ENCODE results near the gene GHRHR. TPM values are rescaled to one million over a fixed set of nuclear protein-coding genes. Genes with fewer than 3 reads are reported as not detected.

The GHRHR gene
- total and polyA plus RNA-seq, 9 of the 15 experiments (the other 6 are each of a cell fraction or from before 2014, with no cell fraction given), result not detected

DNA sequence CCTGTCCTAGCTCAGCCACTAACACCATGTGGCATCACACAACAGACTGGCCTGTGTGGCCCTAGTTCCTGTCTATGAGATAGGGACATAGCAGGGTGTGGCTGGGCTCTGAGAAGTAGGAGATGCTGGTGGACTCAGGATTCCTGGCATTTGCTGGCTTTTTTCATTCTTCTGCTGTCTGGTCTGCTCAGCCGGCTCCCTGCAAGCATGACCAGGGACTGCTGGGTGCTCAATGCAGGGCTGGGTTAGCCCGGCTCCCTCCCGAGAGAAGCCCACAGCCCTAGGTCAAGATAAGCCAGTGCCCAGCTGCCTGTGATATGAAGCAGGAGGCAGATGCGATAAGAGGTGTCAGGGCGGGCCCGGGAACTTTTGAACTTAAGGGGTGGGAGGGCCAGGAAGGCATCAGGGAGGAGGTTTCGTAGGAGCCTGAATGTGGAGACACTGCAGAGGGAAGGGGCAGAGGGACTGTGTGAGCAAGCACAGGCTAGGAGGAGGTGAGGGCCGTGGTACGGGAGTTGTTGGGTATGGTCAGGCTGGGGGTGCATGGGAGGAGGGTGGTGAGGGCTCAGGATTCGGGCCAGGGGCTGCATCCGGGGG, 48.6 kb upstream of the GHRHR start (continued):
- TF ChIP-seq ZNF583 (CRISPR knock-in tag; IDR thresholded peaks at IDR 0.05), result peak; percentile 71; the same call in 1 of the 2 replicates
- no peak for TF ChIP-seq SREBF1 (IDR thresholded peaks at IDR 0.05; ENCODE audit: borderline replicate concordance, low read depth, low read length)
- TF ChIP-seq GTF2E2 (tag; IDR thresholded peaks at IDR 0.05), result 0 out of 2 replicates have a peak, but pooled peaks have one; percentile 22
- TF ChIP-seq PHF21A (IDR thresholded peaks at IDR 0.05; ENCODE audit: borderline replicate concordance, low read depth), result 0 out of 2 replicates have a peak, but pooled peaks have one; percentile 53
- 0 out of 2 replicates have a peak, but pooled peaks have one; percentile 26 for TF ChIP-seq KLF6 (CRISPR knock-in tag; IDR thresholded peaks at IDR 0.05; ENCODE audit: borderline replicate concordance)
- peak; percentile 90 for TF ChIP-seq MBD2 (IDR thresholded peaks at IDR 0.05; ENCODE audit: borderline replicate concordance, low read depth)
- 0 out of 2 replicates have a peak, but pooled peaks have one; percentile 64 for TF ChIP-seq CCAR2 (IDR thresholded peaks at IDR 0.05; ENCODE audit: low read depth, low read length)
- 0 out of 2 replicates have a peak, but pooled peaks have one; percentile 40 for TF ChIP-seq CBX5 (IDR thresholded peaks at IDR 0.05; ENCODE audit: borderline replicate concordance, low read depth)
- TF ChIP-seq TCFL5 (CRISPR knock-in tag; conservative IDR thresholded peaks at IDR 0.05), result no peak; the same call in 1 of the 2 replicates
- no peak for TF ChIP-seq BRD4 (IDR thresholded peaks at IDR 0.05)
- no peak for TF ChIP-seq ZNF785 (CRISPR knock-in tag; IDR thresholded peaks at IDR 0.05)
- TF ChIP-seq NFIC (IDR thresholded peaks at IDR 0.05), result peak; percentile 93
- TF ChIP-seq, protein P1, sequence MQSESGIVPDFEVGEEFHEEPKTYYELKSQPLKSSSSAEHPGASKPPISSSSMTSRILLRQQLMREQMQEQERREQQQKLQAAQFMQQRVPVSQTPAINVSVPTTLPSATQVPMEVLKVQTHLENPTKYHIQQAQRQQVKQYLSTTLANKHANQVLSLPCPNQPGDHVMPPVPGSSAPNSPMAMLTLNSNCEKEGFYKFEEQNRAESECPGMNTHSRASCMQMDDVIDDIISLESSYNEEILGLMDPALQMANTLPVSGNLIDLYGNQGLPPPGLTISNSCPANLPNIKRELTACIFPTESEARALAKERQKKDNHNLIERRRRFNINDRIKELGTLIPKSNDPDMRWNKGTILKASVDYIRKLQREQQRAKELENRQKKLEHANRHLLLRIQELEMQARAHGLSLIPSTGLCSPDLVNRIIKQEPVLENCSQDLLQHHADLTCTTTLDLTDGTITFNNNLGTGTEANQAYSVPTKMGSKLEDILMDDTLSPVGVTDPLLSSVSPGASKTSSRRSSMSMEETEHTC (IDR thresholded peaks at IDR 0.05), result peak; percentile 33; the same call in 1 of the 2 replicates
- no peak for TF ChIP-seq TCF7L2 (IDR thresholded peaks at IDR 0.05; ENCODE audit: low read depth, low read length)
- TF ChIP-seq TRIM28 (IDR thresholded peaks at IDR 0.05), result peak; percentile 59
- TF ChIP-seq YY1 (IDR thresholded peaks at IDR 0.05; ENCODE audit: borderline replicate concordance in 1 of 3, control insufficient read depth in 1 of 3, extremely low read depth in 1 of 3, insufficient read depth in 3 of 3, insufficient read length in 1 of 3, insufficient replicate concordance in 2 of 3, low read depth in 1 of 3, low read length in 2 of 3), result peak in 2 of 3 experiments; percentile 13 to 42
- peak; percentile 31 to 38; a peak in 2 of 4 replicates for TF ChIP-seq NRF1 (conservative IDR thresholded peaks at IDR 0.05 in 1 of 2, IDR thresholded peaks at IDR 0.05 in 1 of 2)
- no peak for TF ChIP-seq HDAC6 (IDR thresholded peaks at IDR 0.05; ENCODE audit: low read depth, low read length)
- TF ChIP-seq, protein P2, sequence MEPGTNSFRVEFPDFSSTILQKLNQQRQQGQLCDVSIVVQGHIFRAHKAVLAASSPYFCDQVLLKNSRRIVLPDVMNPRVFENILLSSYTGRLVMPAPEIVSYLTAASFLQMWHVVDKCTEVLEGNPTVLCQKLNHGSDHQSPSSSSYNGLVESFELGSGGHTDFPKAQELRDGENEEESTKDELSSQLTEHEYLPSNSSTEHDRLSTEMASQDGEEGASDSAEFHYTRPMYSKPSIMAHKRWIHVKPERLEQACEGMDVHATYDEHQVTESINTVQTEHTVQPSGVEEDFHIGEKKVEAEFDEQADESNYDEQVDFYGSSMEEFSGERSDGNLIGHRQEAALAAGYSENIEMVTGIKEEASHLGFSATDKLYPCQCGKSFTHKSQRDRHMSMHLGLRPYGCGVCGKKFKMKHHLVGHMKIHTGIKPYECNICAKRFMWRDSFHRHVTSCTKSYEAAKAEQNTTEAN (CRISPR knock-in tag; IDR thresholded peaks at IDR 0.05), result no peak
- TF ChIP-seq POLR3G (IDR thresholded peaks at IDR 0.05; ENCODE audit: extremely low read depth, insufficient read length, insufficient replicate concordance), result no peak
- TF ChIP-seq LARP7 (IDR thresholded peaks at IDR 0.05), result peak; percentile 43; the same call in 1 of the 2 replicates
- TF ChIP-seq, protein P3, sequence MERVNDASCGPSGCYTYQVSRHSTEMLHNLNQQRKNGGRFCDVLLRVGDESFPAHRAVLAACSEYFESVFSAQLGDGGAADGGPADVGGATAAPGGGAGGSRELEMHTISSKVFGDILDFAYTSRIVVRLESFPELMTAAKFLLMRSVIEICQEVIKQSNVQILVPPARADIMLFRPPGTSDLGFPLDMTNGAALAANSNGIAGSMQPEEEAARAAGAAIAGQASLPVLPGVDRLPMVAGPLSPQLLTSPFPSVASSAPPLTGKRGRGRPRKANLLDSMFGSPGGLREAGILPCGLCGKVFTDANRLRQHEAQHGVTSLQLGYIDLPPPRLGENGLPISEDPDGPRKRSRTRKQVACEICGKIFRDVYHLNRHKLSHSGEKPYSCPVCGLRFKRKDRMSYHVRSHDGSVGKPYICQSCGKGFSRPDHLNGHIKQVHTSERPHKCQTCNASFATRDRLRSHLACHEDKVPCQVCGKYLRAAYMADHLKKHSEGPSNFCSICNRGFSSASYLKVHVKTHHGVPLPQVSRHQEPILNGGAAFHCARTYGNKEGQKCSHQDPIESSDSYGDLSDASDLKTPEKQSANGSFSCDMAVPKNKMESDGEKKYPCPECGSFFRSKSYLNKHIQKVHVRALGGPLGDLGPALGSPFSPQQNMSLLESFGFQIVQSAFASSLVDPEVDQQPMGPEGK (CRISPR knock-in tag; IDR thresholded peaks at IDR 0.05; ENCODE audit: borderline replicate concordance), result no peak; the same call in 1 of the 2 replicates
- TF ChIP-seq SLC30A9 (CRISPR knock-in tag; IDR thresholded peaks at IDR 0.05), result no peak
- TF ChIP-seq OTX1 (CRISPR knock-in tag; IDR thresholded peaks at IDR 0.05), result peak; percentile 59; the same call in 1 of the 2 replicates
- TF ChIP-seq PHF8 (IDR thresholded peaks at IDR 0.05; ENCODE audit: borderline replicate concordance, low read length), result peak; percentile 30; the same call in 1 of the 2 replicates

Data from K562 (cell line).